Small intestine (tissue), 7 donors: ENCODE results near the gene OSBPL3. TPM values are rescaled to one million over a fixed set of nuclear protein-coding genes. Genes with fewer than 3 reads are reported as not detected.
A peak's percentile ranks its signal among the peaks of the same experiment; 100 is the strongest.

Experiments
- DNase-seq, 2 donors: peaks; one replicate each; pipeline versions ENCODE4 v3.0.0 to v3.0.0-alpha.2; 2013
- FAIRE-seq: peaks from 2 replicates; lab custom pipeline; 2012; peaks lifted over from hg19 to GRCh38; lab: Jason Lieb, UNC
- H3K27ac ChIP-seq, 3 donors: one replicate each; pipeline ENCODE4 v1.5.1; 2013; ENCODE audit warnings: low read length in 2 of 3, mild to moderate bottlenecking in 2 of 3, control low read depth in 1 of 3, inconsistent platforms in 1 of 3, low read depth in 1 of 3, moderate library complexity in 1 of 3
- H3K27me3 ChIP-seq, 3 donors: one replicate each; pipeline ENCODE4 v1.6.1; 2013; ENCODE audit warnings: low read length in 3 of 3, inconsistent platforms in 1 of 3; ENCODE audit not compliant: control insufficient read depth in 3 of 3, insufficient read depth in 3 of 3
- H3K36me3 ChIP-seq, 3 donors: one replicate each; pipeline ENCODE4 v1.6.1; 2013; ENCODE audit warnings: low read length in 3 of 3, inconsistent platforms in 1 of 3, low read depth in 1 of 3, mild to moderate bottlenecking in 1 of 3, moderate library complexity in 1 of 3; ENCODE audit not compliant: control insufficient read depth in 3 of 3, insufficient read depth in 2 of 3
- H3K4me1 ChIP-seq, 3 donors: one replicate each; pipeline ENCODE4 v1.6.1; 2013; ENCODE audit warnings: low read length in 2 of 3, inconsistent platforms in 1 of 3, low read depth in 1 of 3, mild to moderate bottlenecking in 1 of 3, moderate library complexity in 1 of 3; ENCODE audit not compliant: control insufficient read depth in 3 of 3, insufficient read depth in 2 of 3
- H3K4me3 ChIP-seq, 3 donors: one replicate each; pipeline ENCODE4 v1.5.1; 2013; ENCODE audit warnings: low read length in 3 of 3, control low read depth in 1 of 3, inconsistent platforms in 1 of 3, low read depth in 1 of 3, mild to moderate bottlenecking in 1 of 3, moderate library complexity in 1 of 3
- H3K9me3 ChIP-seq, 2 donors: one replicate each; pipeline ENCODE4 v1.6.1; 2013; ENCODE audit warnings: low read depth in 1 of 2, low read length in 1 of 2; ENCODE audit not compliant: control insufficient read depth in 2 of 2, insufficient read depth in 1 of 2
- WGBS, 3 donors: extraction: QIAGEN DNeasy Blood & Tissue Kit; methylation state at CpG; one replicate each; pipeline ENCODE4 v1.1.7; 2013; 5-methylcytosine and 5-hydroxymethylcytosine counted together
- polyA plus RNA-seq, 4 donors: library from polyadenylated mRNA; stranded (reverse) in 3 of 4; unstranded in 1 of 4; fragments of 200-250 nt in 3 of 4; fragments of 120-200 nt in 1 of 4; gene quantifications; one replicate each; pipeline versions ENCODE4 v1.2.1 to v1.2.3, GENCODE V29; 2013
- donor health status: healthy with polysubstance abuse.
- donor health status: control.
- donor health status: control.
- donor health status: Bipolar disorder and iron deficiency.
- donor health status: healthy.

Gene OSBPL3
- polyA plus RNA-seq, 4 donors, result 5.0 to 25.3 (median 14.7) TPM

GRCh38 chr7:24754906-24755506, 225.0 kb downstream of the OSBPL3 start:
- no peak for FAIRE-seq
- H3K4me1 ChIP-seq, result peaks cover 0 to 22% (median 0%) of the 10 kb centered on the region in 3 donors
- DNase-seq, result no peak
- whole genome bisulfite sequencing, 3 donors, result 83 to 90% (median 87%) methylated on average over 3 of the region's 3 CpGs
- H3K36me3 ChIP-seq, result no peaks in the 10 kb centered on the region
- peak overlapping the region in 1 of 3 donors; percentile 86 for H3K4me3 ChIP-seq
- H3K27ac ChIP-seq, result peak overlapping the region in 1 of 3 donors; percentile 91
- H3K27me3 ChIP-seq, result peaks cover 0 to 4% (median 0%) of the 10 kb centered on the region in 3 donors
- peaks cover 0 to 4% of the 10 kb centered on the region in 2 donors for H3K9me3 ChIP-seq

GRCh38 chr7:24752073-24752800, 227.7 kb downstream of the OSBPL3 start:
- peaks cover 0 to 25% (median 0%) of the 10 kb centered on the region in 3 donors for H3K4me1 ChIP-seq
- peaks cover 0 to 5% of the 10 kb centered on the region in 2 donors for H3K9me3 ChIP-seq
- FAIRE-seq (no peak), DNase-seq (no peak)
- peaks cover 0 to 4% (median 0%) of the 10 kb centered on the region in 3 donors for H3K27me3 ChIP-seq
- H3K4me3 ChIP-seq, result no peak overlapping the region
- WGBS, 3 donors, result 83 to 92% (median 91%) methylated on average over 3 of the region's 3 CpGs
- H3K36me3 ChIP-seq, result peaks cover 0 to 7% (median 0%) of the 10 kb centered on the region in 3 donors
- H3K27ac ChIP-seq, result peak overlapping the region in 1 of 3 donors; percentile 0

GRCh38 chr7:24751484-24751883, 228.5 kb downstream of the OSBPL3 start:
- Histone ChIP-seq H3K27ac (no peak overlapping the region), H3K4me1 (peaks cover 0 to 25% (median 0%) of the 10 kb centered on the region in 3 donors), H3K36me3 (peaks cover 0 to 11% (median 0%) of the 10 kb centered on the region in 3 donors), H3K27me3 (peaks cover 0 to 4% (median 0%) of the 10 kb centered on the region in 3 donors), H3K9me3 (peaks cover 0 to 5% of the 10 kb centered on the region in 2 donors), H3K4me3 (no peak overlapping the region)
- DNase-seq, result no peak
- WGBS, 3 donors, result 87 to 95% (median 92%) methylated on average over 1 of the region's 1 CpG
- no peak for FAIRE-seq

GRCh38 chr7:24750441-24751055, 229.4 kb downstream of the OSBPL3 start:
- H3K36me3 ChIP-seq, result peaks cover 0 to 14% (median 0%) of the 10 kb centered on the region in 3 donors
- H3K27me3 ChIP-seq, result no peaks in the 10 kb centered on the region
- FAIRE-seq (no peak), DNase-seq (peak in 1 of 2 donors; percentile 20)
- WGBS, 3 donors, result 88 to 94% (median 91%) methylated on average over 3 of the region's 3 CpGs
- H3K4me1 ChIP-seq, result peaks cover 0 to 21% (median 0%) of the 10 kb centered on the region in 3 donors
- H3K4me3 ChIP-seq, result no peak overlapping the region
- peaks cover 0 to 5% of the 10 kb centered on the region in 2 donors for H3K9me3 ChIP-seq
- peak overlapping the region in 1 of 3 donors; percentile 71 for H3K27ac ChIP-seq

- Histone ChIP-seq H3K4me3 (no peak overlapping the region), H3K27me3 (no peaks in the 10 kb centered on the region), H3K27ac (no peak overlapping the region), H3K9me3 (peaks cover 0 to 5% of the 10 kb centered on the region in 2 donors), H3K4me1 (peaks cover 0 to 15% (median 0%) of the 10 kb centered on the region in 3 donors), H3K36me3 (peaks cover 0 to 25% (median 0%) of the 10 kb centered on the region in 3 donors)
- DNase-seq (no peak), FAIRE-seq (no peak)
- WGBS, 3 donors, result 67 to 89% (median 76%) methylated on average over 2 of the region's 2 CpGs
Measured at GRCh38 chr7:24748521-24748920, 231.5 kb downstream of the OSBPL3 start.

Other genes starting within 250 kb of the OSBPL3 start
- 100 to 1,000 TPM in 2 of 4 donors, 10 to 100 TPM in 1, 1 to 10 TPM in 1; 4.0 to 118 (median 89.6) TPM for gene GSDME, start 222.7 kb downstream of the OSBPL3 start, polyA plus RNA-seq
- 100 to 1,000 TPM in 3 of 4 donors, 10 to 100 TPM in 1; 73.0 to 181 (median 152) TPM for gene CYCS, start 145.1 kb upstream of the OSBPL3 start, polyA plus RNA-seq
- gene NPVF, start 248.3 kb upstream of the OSBPL3 start, polyA plus RNA-seq, result not detected